SIG-M5 (cell line): ENCODE results near the gene PGA3.
"Not testable (repeated sequence)": the region's sequence is repeated elsewhere in the genome, so short reads cannot be mapped to it uniquely, and the experiment has no call there.

Source experiments
- DNase-seq: peaks from one replicate; lab custom pipeline; 2025; lab: John Stamatoyannopoulos, UW

The PGA3 gene

DNA sequence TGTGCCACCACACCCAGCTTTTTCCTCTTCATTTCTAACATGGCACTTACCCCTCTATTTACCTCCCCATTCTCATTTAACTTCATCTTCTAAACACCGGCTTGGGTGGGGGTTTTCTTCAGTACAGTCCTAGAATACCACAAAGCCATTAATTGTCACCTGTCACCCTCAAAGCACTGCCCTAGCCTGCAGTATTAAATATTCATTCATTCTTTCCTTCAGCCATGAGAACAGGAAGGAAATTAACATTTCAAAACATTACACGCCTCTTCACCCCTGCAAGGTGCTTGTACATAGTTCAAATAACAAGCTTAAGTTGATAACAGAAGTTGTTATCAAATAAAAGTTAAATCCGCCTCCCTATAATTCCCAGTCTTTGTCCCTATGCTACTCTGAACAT is 31.4 kb upstream of the PGA3 start:
- no peak for DNase-seq

DNA sequence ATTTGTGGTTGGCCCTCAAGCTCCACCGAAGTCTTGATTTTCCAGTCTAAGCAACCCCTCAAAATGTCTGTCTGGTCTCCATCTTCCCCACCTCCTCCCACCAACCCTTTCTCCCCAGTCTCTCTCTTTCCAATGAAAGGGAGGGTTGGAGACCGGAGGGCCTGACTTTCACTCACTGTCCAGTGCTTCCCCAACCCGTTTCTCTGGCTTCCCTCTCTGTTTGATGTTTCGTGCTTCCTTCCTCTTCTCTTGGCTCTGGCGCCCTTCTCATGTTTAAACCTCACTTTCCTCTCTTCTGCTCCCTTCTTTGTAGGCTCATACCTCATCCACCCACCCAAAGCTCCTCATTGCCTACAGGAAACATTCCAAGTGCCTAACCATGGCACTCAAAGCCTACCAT is 31.0 kb upstream of the PGA3 start:
- no peak for DNase-seq

DNA sequence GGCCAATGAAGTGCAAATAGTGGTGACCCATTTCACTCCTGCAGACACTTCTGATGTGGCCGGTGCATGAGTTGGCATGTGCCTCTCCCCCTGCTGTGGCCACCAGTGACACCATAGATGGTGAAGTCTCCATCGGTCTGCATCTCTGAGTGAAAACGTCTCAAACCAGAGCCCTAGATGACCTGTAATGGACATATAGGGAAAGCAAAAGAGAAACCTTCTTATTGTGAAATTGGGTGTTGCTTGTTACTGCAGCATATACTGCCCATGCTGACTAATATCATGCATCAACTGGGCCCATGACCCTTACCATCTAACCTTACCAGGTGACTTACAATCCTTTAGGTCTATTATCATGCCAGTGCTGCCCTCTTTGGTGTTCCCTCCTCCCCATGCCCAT is 30.4 kb upstream of the PGA3 start:
- DNase-seq, result no peak

DNA sequence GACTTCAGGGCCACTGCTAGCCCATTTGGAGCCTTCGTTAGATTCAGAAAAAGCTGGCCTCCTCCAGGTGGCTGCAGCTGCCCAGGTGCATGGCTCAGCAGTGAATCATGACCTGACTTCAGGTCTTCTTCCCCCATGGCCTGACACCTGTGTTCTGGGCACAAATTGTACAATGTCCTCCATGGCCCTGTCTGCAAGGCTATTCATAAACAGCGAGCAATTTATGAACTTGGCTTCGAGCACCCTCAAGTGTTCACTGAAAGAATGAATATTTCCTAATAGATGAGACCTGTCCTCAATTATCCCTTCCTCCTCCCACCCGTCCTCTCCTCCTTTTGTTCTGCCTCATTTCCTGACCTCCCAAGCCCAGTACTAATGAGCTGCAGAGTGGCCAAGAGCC is 29.9 kb upstream of the PGA3 start:
- DNase-seq, result no peak

DNA sequence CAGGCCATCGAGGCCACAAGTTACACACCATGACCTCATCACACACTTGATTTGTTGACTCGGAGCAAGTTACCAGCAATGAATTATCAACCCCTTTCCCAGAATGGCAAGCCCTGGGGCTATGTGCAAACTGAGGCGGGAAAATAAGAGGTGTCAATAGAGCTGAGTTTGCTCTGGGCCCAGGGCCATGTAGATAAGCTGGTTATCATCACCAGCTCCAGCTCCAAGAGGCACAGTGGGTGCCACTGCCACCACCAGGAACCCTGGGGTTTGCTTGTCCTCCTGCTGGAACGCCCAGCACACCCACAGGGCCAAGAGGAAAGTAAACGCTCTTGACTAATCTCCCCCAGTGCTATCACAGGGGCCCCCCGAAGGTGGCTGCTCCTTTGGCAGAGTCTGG is 29.0 kb upstream of the PGA3 start:
- no peak for DNase-seq

DNA sequence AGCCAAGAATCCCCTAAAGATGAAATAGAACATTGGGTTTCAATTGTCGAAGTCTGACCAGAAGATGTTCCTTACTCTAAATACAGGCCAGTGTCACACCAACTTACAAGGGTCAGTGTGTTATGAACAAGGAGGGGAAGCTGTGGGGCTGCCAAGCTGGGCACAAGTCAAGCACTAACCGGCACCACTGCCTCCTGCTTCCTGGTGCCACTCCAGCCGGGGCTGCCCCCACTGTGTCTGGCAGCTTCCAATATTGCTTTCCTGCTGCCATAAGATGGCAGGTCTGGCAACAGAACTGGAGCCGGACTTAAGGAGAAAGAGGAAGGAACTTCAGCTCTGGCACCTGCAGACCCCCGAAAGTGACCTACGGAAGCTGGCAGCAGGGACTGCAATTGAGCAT is 28.4 kb upstream of the PGA3 start:
- no peak for DNase-seq

DNA sequence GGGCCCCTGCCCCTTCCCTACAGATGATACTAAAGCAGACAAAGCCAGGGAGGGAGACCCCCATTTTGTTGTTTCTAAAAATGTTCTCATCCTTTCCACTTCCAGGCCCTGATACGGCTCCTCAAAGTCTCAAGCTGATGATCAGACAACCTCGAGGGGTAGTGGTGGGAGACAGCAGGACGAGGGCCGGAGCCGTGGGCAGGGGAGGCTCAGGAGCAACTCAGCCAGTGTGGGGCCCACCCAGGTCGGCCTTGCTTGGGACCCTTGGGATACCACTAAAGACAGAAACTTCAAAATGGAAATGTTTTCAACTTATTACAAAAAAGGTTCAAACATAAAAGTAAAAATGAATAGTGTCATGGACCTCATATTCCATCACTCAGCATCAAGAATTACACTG is 26.9 kb upstream of the PGA3 start:
- DNase-seq, result no peak

DNA sequence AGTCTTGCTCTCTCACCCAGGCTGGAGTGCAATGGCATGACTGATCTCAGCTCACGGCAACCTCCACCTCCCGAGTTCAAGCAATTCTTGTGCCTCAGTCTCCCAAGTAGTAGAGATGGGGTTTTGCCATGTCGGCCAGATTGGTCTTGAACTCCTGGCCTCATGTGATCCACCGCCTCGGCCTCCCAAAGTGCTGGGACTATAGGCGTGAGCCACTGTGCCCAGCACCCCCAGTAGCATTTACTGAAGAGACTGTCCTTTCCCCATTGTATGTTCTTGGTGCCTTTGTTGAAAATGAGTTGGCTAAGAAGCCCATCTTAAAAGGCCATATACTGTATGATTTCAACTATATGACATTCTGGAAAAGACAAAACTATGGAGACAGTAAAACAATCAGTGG is 23.1 kb upstream of the PGA3 start:
- DNase-seq, result not testable (repeated sequence)

DNA sequence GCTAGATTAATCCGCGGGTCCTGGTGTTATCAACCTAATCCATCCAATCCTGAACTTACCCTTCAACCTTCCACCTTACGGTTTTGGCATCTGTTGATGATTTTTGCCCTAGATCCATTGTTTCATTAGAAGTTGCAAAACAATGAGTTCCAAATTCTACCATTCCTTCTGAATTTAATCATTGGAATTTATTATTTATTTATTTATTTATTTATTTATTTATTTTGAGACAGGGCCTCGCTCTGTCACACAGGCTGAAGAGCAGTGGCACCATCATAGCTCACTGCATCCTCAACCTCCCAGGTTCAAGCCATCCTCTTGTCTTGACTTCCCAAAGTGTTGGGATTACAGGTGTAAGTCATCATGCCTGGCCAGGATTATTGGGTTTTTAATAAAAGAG is 21.8 kb upstream of the PGA3 start:
- no peak for DNase-seq

DNA sequence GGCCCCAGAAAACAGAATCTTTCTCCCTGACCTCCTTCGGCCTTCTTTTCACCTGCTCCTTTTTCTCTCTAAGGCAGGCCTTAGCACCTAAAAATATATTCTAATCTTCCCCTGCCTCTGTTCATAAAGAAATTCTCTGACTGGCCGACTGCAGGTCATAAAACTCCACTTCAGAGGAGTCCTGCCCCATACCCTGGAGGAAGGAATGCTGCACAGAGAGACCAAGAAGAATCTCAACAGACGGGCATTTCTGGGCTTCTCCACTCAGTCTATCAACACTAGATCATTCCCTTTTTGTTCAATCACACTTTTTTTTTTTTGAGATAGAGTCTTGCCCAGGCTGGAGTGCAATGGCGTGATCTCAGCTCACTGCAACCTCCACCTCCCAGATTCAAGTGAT is 19.7 kb upstream of the PGA3 start:
- DNase-seq, result no peak

DNA sequence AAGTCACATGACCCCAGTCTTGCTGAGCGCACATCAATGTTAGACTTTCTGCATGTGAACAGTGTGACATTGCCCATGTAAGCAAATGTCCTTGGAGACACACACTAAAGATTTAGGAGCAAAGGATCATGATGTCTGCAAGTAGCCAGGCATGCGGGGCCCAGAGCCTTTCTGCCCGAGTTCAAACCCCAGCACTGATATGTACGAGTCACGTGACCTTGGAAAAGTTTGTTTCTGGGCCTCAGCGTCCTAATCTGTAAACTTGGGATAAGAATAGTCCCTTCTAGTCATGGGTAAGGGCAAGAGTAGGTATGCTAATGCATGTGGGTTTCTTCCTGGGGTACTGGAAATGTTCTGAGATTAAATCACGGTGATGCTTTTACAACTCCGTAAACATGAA is 16.8 kb upstream of the PGA3 start:
- DNase-seq, result no peak

DNA sequence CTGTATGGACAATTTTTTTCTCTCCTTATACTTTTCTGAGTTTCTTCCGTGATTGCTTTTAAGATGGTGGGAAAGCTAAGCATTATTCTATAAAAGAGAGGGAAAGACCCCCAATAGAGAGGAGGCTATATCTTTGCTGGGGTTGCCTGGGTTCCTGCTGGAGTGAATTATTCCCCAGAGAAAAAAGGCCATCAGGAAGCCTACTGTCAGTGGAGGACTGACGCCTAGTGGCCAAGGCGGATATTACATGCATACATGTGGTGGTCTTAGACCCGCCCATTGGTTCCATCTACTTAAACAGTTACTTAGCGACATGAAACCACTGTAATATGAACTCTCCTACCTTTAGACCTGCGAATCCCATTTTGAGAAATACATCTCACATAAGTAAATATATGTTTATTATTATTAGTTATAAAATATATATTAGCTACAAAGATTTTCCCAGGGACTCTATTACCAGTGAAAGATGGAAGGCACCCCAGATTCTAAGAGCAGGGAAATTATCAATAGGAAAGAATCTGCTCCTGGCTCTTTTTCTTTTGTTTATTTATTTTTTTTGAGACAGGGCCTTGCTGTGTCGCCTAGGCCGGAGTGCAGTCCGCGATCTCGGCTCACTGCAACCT is 15.7 kb upstream of the PGA3 start:
- DNase-seq, result no peak

DNA sequence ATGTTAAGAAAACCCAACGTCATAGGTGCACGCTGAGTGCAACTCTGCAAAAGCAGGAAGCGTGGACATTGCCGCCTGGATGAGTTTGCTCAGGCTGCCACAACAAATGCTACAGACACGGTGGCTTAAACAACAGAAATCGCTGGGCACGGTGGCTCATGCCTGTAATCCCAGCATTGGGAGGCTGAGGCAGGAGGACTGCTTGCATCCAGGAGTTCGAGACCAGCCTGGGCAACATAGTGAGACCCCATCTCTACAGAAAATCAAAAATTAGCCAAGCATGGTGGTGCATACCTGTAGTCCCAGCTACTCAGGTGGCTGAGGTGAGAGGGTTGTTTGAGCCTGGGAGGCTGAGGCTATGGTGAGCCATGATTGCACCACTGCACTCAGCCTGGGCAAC is 13.4 kb upstream of the PGA3 start:
- DNase-seq, result no peak

DNA sequence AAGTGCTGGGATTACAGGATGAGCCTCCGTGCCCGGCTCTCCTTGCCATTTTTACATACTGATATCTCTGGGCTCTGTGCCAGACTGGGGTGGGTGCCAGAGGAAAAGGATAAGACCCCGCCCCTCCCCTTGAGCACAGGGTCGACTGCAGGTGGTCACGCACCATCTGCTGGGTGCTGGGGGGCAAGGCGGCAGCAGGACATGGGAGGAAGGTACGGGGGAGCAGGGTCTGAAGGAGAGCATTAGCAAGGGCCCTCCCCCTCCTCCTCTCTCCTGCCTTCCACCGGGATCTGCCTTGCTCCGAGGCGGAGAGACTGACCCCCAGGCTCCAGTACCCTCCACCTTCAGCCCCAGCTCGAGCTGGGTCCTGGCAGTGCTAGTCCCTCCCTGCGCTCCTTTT is 9.7 kb upstream of the PGA3 start:
- no peak for DNase-seq

DNA sequence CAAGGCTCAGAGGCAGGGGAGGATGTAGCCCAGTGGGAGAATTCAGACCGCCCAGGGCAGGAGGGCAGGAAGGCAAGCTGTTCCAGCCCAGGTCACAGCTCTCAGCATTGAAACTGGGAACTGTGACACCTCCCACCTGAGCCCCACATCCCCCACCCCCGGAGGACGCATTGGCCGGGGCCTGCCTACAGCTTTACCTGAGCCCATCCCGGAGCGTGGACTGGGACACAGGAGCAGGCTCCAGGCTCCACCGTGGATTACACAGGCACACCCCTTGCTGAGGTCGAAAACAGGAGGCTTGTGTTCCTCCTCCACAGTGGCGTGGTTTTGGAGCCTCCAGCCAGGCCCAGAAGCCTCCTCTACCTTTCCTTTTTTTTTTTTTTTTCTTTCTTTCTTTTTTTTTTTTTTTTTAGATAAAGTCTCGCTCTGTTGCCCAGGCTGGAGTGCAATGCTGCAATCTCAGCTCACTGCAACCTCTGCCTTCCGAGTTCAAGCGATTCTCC is 9.1 kb upstream of the PGA3 start:
- no peak for DNase-seq

DNA sequence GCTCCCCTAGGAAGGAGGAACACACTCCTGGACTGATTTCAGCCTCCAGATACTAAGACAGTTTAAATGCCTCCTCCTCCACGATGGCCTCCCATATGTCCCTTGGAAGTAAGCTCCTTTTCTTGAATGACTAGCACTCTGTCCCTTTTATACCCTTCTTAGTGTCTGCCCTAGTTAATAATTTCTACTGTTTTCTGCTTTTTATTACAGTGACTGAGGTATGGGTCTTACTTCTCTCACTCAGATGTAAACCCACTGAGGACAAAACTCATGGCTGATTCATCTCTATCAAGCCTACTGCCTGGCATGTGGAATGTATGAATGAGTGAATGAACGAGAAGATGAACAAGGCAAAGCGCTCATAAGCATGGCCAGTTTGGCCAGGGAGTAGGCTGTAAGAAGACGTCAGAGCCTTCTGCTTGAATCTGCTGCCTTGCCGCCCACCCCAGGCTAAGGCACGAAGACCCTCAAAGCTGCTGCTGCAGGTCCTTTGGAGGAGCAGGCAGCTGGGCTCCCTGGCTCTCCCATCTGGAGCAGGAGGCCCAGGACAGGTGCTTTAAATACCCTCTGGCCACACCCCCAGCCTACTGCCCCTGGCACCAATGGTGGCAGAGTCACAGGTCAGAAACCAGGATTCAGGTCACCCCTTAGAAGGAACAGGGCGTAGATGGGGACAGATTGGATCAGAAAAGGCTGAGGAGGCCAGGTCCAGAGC is 8.2 kb upstream of the PGA3 start:
- DNase-seq, result no peak

DNA sequence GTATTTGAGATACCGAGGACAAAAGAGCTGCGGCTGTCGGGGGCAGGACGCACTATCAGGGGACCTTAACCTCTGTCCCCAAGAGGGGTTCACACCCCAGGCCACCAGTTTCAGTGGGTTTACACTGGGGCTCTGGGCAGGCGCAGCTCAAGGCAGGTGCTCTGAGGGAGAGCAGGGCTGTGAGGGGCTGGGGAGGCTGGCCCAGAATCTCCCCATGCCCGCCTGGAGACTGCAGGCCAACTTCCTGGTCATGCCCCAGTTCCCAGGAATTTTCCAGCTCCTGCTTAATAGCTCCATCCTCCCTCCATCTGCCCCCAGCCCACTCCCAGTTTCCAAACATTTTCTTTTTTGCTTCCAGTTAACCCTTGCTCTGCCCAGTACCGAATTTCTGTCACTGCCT is 7.6 kb upstream of the PGA3 start:
- no peak for DNase-seq

DNA sequence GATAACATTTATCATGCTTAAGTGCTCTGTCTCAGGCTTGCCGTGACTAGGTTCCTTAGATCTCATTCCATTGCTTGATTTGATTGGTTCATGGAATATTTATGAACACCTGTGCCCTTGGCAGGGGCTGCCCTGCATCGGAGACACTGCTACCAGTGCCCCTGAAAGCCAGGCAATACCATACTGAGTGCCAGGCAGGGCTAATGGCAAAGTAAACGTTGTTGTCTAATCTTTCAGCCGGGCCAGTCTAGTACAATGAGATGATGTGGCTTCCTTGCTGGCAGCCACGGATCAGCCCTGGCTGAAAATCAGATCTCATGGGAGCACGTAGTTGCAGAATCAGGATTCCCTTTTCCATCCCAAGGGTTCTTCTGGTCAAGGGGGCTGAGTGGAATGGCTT is 5.0 kb upstream of the PGA3 start:
- DNase-seq, result no peak

DNA sequence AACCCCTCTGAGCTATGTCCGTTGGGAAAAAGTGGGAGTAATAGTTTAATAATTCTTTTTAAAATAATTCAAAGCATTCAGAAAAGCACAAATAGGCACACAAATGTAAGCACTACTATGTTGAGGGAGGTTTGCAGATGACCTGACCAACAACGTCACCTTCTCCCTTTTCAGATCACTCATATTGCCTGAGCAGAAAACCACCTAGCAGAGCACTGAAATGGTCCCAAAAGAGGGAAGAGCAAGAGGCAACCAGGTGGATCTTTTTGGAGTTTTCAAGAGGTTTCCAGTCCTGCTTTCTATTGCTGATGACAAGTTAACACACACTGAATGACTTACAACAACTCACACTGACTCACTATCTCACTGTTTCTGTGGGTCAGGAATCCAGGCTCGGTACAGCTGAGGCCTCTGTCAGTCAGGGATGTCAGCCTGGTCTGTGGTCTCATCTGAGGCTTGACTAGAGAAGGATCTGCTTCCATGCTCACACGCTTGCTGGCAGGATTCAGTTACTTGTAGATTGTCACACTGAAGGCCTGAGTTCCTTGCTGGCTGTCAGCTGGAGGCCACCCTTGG is 4.3 kb upstream of the PGA3 start:
- DNase-seq, result no peak

DNA sequence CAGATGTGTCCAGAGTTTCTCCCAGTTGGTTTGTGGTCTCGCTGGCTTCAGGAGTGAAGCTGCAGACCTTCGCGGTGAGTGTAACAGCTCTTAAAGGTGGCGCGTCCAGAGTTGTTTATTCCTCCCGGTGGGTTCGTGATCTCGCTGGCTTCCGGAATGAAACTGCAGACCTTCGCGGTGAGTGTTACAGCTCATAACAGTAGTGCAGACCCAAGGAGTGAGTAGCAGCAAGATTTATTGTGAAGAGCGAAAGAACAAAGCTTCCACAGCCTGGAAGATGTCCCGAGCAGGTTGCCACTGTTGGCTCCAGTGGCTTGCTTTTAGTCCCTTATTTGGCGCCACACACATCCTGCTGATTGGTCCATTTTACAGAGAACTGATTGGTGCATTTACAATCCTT is 1.8 kb upstream of the PGA3 start:
- DNase-seq, result no peak

DNA sequence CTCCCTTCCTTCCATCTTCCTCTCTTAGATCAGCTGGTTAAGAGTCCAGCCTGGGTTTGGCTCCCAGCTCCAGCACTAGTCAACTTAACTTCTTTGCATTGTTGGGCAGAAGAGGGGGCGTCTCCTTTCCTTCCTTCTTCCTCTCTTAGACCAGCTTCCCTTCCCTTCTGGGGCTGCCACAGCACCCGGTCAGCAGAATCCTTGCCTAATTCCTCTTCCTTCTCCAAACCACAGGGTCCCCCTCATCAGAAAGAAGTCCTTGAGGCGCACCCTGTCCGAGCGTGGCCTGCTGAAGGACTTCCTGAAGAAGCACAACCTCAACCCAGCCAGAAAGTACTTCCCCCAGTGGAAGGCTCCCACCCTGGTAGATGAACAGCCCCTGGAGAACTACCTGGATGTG is 558 bp downstream of the PGA3 start:
- DNase-seq, result not testable (repeated sequence)

DNA sequence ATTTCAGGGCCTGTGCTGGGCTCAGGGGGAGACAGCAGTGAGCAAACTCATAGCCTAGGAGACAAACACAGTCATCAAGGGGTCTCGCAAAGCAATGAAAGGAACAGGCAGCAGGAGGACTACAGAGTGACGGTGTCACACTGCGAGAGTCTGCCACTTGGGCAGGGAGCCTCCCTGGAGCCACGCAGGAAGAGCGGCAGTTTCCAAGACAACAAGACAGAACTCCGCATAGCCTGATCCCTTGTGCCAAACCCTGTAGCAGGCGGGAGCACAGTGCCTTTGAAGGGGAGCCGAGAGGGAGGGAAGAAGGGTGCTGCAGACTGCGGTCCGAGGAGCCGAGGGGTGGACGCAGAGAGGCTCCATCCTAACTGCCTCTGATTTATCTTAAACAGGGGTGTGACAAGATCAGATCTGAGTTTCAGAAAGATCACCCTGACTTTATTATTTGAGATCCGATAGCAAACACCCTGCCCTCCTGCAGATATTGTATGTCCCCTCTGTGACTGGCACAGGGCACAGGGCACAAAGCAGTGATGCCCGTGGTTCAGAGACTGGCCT is 1.3 kb downstream of the PGA3 start:
- not testable (repeated sequence) for DNase-seq

DNA sequence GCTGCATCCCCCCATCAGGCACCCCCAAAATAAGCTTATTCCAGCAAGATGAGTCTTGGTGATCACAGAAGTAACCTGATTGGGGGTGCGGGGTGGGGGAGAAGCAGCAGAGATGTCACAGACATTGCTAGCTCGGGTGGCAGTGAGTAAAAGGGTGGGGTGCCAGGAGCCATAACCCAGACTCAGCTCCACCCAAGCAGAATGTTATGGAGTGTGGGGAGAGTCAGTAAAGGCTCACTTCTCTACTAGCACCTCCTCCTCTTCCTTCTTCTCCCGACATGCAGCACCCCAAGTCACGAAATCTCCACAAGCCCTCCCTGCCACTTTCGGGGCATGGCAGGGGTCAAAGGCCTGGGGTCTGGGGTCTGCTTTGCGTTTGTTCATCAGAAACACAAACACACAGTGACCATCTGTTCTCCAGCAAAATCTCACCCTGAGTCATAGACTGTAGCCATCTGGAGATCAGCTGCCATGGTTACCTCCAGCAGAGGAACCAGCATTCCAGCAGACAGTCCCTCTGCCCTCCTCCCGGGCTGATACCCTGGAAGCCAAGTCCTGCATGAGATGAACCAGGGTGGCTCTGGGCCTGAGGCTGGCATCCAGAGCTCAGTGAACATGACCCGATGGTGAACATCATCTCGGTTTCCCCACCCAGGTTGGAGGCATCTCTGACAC is 4.5 kb downstream of the PGA3 start:
- not testable (repeated sequence) for DNase-seq
